Adrenal gland (tissue), 5 donors: ENCODE data around the gene PCNX4.

ENCODE experiments used
- POLR2A ChIP-seq, 2 donors: fragments of 450-650 bp; IDR thresholded peaks; one replicate each; pipeline ENCODE4 v1.6.1; 2017; ENCODE audit warnings: antibody characterized with exemption in 2 of 2, mild to moderate bottlenecking in 2 of 2, moderate library complexity in 1 of 2
- TF ChIP-seq, protein P1 (sequence below), 6 experiments: fragments of 450-650 bp in 4 of 6; fragments of 200-600 bp in 2 of 6; sonication (generic) in 1 of 6; IDR thresholded peaks; 1 replicate in 5 of 6; 2 replicates in 1 of 6; pipeline versions ENCODE4 v1.5.1 to v1.8.0; 2016 to 2021; ENCODE audit warnings: antibody characterized with exemption in 6 of 6, mild to moderate bottlenecking in 2 of 6, moderate library complexity in 1 of 6
- donor health status: DM: no; HTN: no; CAD: no.

DNA sequence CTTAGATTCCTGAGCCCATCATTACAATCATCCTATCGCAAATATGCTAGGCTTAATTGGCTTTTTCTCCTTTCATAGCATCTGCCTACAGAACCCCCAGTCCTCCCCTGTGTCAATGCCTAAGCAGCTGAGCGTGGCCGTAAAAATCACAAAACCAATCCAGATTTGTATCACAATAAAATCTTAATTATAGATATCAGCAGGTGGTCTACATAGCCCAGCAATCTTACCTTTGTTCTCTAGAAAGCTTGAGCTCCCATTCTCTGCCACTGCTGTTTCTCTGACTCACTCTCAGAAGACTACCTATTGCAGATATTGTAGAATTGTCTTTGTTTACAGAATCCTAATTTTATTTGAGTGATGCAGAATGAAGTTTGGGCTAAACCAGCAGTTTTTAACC is 119.4 kb downstream of the PCNX4 start:
- TF ChIP-seq, protein P1, sequence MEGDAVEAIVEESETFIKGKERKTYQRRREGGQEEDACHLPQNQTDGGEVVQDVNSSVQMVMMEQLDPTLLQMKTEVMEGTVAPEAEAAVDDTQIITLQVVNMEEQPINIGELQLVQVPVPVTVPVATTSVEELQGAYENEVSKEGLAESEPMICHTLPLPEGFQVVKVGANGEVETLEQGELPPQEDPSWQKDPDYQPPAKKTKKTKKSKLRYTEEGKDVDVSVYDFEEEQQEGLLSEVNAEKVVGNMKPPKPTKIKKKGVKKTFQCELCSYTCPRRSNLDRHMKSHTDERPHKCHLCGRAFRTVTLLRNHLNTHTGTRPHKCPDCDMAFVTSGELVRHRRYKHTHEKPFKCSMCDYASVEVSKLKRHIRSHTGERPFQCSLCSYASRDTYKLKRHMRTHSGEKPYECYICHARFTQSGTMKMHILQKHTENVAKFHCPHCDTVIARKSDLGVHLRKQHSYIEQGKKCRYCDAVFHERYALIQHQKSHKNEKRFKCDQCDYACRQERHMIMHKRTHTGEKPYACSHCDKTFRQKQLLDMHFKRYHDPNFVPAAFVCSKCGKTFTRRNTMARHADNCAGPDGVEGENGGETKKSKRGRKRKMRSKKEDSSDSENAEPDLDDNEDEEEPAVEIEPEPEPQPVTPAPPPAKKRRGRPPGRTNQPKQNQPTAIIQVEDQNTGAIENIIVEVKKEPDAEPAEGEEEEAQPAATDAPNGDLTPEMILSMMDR (IDR thresholded peaks at IDR 0.05) = no peak
- TF ChIP-seq POLR2A (IDR thresholded peaks at IDR 0.05) = no peak
